Measurements from ENCODE around the gene NOA1.
"Not testable (repeated sequence)": the region's sequence is repeated elsewhere in the genome, so short reads cannot be mapped to it uniquely, and the experiment has no call there.

NOA1 gene

GRCh38 chr4:56953680-56954520 lies 23.5 kb downstream of the NOA1 start:
- DNase-seq = no peak

GRCh38 chr4:56941403-56941802 lies 36.0 kb downstream of the NOA1 start:
- DNase-seq = no peak

DNA sequence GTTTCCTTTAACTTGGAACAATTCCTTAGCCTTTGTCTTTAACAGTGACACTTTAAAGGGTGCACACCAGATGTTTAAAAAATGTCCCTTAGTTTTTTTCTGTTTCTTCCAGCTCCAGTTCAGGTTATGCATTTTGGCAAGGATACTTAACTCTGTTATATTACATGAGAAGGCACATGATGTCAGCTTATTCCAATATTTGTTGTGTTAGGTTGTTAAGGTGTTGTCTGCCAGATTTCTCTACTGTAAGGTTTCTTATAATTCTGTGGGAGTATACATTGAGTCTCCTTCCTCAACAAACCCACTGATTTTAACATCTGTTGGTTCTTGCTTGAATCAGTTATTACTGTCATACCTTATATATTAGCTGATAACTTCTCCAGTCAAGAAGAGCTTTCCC lies 36.4 kb downstream of the NOA1 start:
- DNase-seq = no peak

- DNase-seq = no peak
These were observed 37.0 kb downstream of the NOA1 start for GRCh38 chr4:56940403-56940802.

- DNase-seq = not testable (repeated sequence)
These were observed 37.6 kb downstream of the NOA1 start for GRCh38 chr4:56939826-56940225.

DNA sequence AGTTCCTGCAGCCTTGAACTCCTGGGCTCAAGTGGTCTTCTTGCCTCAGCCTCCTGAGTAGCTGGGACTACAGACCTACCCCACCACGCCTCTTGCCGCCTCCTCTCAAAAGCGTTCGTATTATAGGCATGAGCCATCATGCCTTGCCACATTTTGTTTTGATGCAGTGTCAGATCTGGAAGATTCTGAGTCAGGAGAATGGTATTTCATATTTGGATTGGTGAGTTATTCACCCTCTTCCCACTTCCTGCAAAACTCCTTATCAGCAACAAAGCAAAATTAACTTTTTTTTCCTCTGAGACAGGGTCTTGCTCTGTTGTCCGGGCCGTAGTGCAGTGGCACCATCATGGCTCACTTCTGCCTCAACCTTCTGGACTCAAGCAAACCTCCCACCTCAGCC lies 40.1 kb downstream of the NOA1 start:
- no peak for DNase-seq

DNA sequence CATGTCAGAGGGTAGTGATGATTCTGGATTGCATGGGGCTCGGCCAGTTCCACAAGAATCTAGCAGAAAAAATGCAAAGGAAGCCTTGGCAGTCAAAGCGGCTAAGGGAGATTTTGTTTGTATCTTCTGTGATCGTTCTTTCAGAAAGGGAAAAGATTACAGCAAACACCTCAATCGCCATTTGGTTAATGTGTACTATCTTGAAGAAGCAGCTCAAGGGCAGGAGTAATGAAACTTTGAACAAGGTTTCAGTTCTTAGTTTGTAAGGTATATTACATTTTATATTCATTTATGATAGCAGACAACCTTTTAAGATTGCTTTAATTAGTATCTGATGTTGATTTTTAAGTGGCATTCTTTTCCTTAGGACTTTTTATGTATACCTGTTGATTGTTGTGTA lies 45.5 kb downstream of the NOA1 start:
- DNase-seq = no peak

GRCh38 chr4:56930638-56931037 lies 46.8 kb downstream of the NOA1 start:
- no peak for DNase-seq

- DNase-seq = no peak
These were observed 50.2 kb downstream of the NOA1 start for GRCh38 chr4:56927196-56927595.

- DNase-seq = not testable (repeated sequence)
These were observed 62.4 kb downstream of the NOA1 start for GRCh38 chr4:56914977-56915376.

DNA sequence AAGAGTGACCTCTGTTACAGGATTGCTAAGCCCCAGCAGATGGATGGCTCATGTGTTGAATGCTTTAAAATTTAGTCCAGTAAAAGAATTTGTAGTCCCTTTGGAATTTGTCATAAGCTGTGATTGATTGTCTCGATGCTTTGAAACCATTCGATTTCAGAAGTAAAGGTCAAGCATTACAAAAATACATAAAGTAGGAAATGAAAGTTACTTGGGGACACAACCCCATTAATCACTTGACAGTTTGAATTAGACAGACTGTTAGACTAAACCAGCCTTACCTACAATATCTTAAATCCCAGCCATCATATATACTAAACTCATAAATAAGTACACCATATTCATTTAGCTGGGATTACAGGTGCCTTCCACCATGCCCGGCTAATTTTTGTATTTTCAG lies 63.1 kb downstream of the NOA1 start:
- no peak for DNase-seq

Data from Kasumi-1 (cell line).